DOHH2 (cell line): ENCODE results near the gene CAMKMT.

Source experiments
- CTCF ChIP-seq: fragments of 200-600 bp; sonication (generic); IDR thresholded peaks from one replicate; pipeline ENCODE4 v1.5.1; 2014; ENCODE audit warnings: antibody characterized with exemption, mild to moderate bottlenecking, low read depth, low read length; ENCODE audit not compliant: poor library complexity, severe bottlenecking
- EZH2phosphoT487 ChIP-seq: fragments of 200-600 bp; sonication (generic); IDR thresholded peaks from 2 replicates; pipeline ENCODE4 v1.6.1; 2017; ENCODE audit warnings: borderline replicate concordance, mild to moderate bottlenecking, antibody characterized with exemption, low read length, moderate library complexity, mixed read lengths

- TF ChIP-seq CTCF: no peak
- TF ChIP-seq EZH2phosphoT487: no peak
Measured at GRCh38 chr2:44559108-44559507, 197.4 kb downstream of the CAMKMT start.
